ENCODE results near the gene POFUT2.

- TF ChIP-seq YY1 (IDR thresholded peaks at IDR 0.05; ENCODE audit: insufficient read depth, insufficient read length) (no peak), ZNF274 (IDR thresholded peaks at IDR 0.05; ENCODE audit: low read depth, low read length) (no peak), SUZ12 (IDR thresholded peaks at IDR 0.05; ENCODE audit: extremely low read depth, insufficient read depth, insufficient read length) (no peak)
Observed at GRCh38 chr21:45309987-45310381, 22.3 kb upstream of the POFUT2 start.
